ENCODE results near the gene CAMTA1. TPM values are rescaled to one million over a fixed set of nuclear protein-coding genes. Genes with fewer than 3 reads are reported as not detected.
A peak's percentile ranks its signal among the peaks of the same experiment; 100 is the strongest.

CAMTA1 gene
- total RNA-seq, 1 experiment from 2014 or later = 69.5 TPM

DNA sequence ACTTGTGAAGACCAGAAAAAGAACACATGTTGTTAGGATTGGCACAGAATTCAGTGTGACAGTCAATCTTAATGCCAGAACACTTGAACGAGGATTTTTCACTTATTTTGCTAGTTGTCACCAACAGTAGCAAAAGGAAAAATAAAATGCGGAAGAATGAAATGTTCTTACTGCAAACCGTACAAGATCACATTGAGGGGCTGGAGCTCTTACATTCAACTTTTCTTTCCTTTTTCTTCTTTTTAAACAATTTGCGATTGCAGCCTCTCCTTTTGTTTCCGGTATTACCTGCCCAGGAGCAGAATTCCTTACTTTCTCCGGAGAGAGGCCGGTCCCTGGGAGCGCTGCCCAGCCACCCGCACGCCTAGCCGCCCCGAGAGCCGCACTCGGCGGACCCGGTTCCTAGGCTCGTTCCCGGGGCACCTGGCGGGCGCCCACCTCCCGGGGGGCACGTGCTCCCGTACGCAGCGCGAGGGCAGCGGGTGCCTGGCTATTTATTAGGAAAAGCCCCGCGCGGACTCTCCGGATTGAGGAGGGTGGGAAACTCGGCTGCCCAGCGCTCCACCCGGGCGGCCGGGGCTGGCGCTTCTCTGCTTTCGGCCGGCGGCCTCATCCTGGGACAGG lies 1.2 kb upstream of the CAMTA1 start:
- no peaks in the 10 kb centered on the region for H3K9me3 ChIP-seq (ENCODE audit: control insufficient read depth in 1 of 2, insufficient read depth in 1 of 2, low read depth in 1 of 2, low read length in 2 of 2)
- POLR2A ChIA-PET = interaction anchor here (1.0 to 1.3 kb wide), 6 partner anchors 12 to 58 kb away, joined by 3 to 7 read pairs (median 4); no protein-coding TSS in a partner anchor
- DNase-seq (ENCODE audit: low read depth, low spot score) (no peak), ATAC-seq (no peak; the same call in 1 of the 2 replicates)
- intact Hi-C loops (cut with micrococcal nuclease) = loop anchor here (2.0 kb wide), 1 partner anchor 57 kb away; no protein-coding TSS in a partner anchor
- no peak overlapping the region for H2AFZ ChIP-seq (ENCODE audit: low read depth, low read length, poor library complexity, severe bottlenecking)
- H3K36me3 ChIP-seq (ENCODE audit: control insufficient read depth in 1 of 2, insufficient read depth in 2 of 2, low read length in 2 of 2) = no peaks in the 10 kb centered on the region
- H3K79me2 ChIP-seq (ENCODE audit: insufficient read depth, low read length) = peaks cover 32% of the 10 kb centered on the region
- peak overlapping the region; percentile 81 for H3K4me2 ChIP-seq (ENCODE audit: low read length)
- no peaks in the 10 kb centered on the region for H3K27me3 ChIP-seq (ENCODE audit: insufficient read depth, low read length)
- H3K4me3 ChIP-seq (replicated peaks in 1 of 2; ENCODE audit: low read depth in 1 of 2, low read length in 2 of 2) = peak overlapping the region; percentile 65 to 71
- 0 out of 2 replicates have a peak, but pooled peaks cover 4% of the 10 kb centered on the region for H4K20me1 ChIP-seq (ENCODE audit: insufficient read depth)
- TF ChIP-seq SP1 (IDR thresholded peaks at IDR 0.05; ENCODE audit: low read depth) (no peak), CBX3 (IDR thresholded peaks at IDR 0.05; ENCODE audit: low read depth) (peak; percentile 6; the same call in 1 of the 2 replicates), TCF7L2 (IDR thresholded peaks at IDR 0.05; ENCODE audit: borderline replicate concordance, extremely low read depth, insufficient read depth, insufficient read length) (no peak), EZH2phosphoT487 (IDR thresholded peaks at IDR 0.05; ENCODE audit: borderline replicate concordance) (no peak)
- TF ChIP-seq, protein P1, sequence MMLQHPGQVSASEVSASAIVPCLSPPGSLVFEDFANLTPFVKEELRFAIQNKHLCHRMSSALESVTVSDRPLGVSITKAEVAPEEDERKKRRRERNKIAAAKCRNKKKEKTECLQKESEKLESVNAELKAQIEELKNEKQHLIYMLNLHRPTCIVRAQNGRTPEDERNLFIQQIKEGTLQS (IDR thresholded peaks at IDR 0.05) = no peak
- RAD21 ChIA-PET (ENCODE audit: low non-redundant PET in 1 of 2, low total read pairs in 2 of 2, uncharacterized antibody in 2 of 2, unreplicated experiment in 2 of 2) = no interaction called here
- H3K9ac ChIP-seq (ENCODE audit: low read length) = peak overlapping the region; percentile 81
- no peaks in the 10 kb centered on the region for H3K9me2 ChIP-seq (ENCODE audit: insufficient read depth)
- peak overlapping the region; percentile 85 for H3K27ac ChIP-seq (ENCODE audit: low read depth, low read length)
- CTCF ChIA-PET = no interaction called here
- peaks cover 5 to 20% of the 10 kb centered on the region in 2 experiments; a peak in 3 of 4 replicates for H3K4me1 ChIP-seq (ENCODE audit: control insufficient read depth in 1 of 2, insufficient read depth in 2 of 2, low read length in 2 of 2)
- no TSS peak for BruUV-seq (replicated peaks)

DNA sequence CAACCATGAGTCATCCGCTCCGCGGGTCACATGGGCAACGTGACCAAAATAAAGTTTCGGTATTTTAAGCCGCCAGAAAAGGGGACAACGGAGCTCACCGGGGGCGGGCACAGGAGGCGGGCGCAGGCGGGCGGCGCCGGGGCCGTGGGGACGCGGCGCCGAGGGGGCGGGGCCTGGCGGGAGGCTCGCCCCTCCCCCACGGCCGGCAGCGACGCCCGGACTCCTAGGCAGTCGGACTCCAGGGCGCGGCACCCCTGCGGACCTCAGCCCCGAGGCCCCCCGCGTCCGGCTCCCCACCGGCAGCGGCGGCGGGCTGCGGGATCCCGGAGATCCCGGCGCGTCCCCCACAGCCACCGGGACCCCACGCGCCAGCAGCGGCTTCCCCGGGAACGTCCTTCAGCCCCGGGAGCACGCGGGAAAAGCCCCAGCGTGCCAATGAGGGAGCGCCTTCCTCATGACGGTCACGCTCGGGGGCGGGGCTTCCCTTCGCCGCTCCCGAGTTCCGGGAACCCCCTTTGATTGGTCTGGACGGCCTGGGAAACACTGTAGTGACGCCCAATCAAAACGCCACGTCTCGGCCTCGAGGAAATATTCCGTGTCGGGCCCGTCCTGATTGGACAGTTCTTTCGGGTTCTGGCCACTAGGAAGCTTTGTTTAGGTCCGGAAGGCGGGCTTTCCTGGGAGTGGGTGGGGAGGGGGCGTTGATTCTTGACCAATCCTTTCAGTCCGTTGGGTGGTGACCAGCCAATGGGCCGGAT lies 515 bp upstream of the CAMTA1 start:
- intact Hi-C loops (cut with micrococcal nuclease) = no loop called here
- ChIA-PET POLR2A (interaction anchor here (0.6 to 1.3 kb wide), 7 partner anchors 11 to 58 kb away, joined by 3 to 7 read pairs (median 4); no protein-coding TSS in a partner anchor), CTCF (interaction anchor here (1.0 to 1.3 kb wide), 4 partner anchors 59 to 285 kb away, joined by 3 to 5 read pairs (median 4); partner anchors contain the start of gene DNAJC11), RAD21 (ENCODE audit: low non-redundant PET in 1 of 2, low total read pairs in 2 of 2, uncharacterized antibody in 2 of 2, unreplicated experiment in 2 of 2) (interaction anchor here in 1 of 2 experiments (0.6 kb wide), 1 partner anchor 57 kb away, joined by 4 read pairs; no protein-coding TSS in a partner anchor)
- Histone ChIP-seq H3K27me3 (ENCODE audit: insufficient read depth, low read length) (no peaks in the 10 kb centered on the region), H4K20me1 (ENCODE audit: insufficient read depth) (0 out of 2 replicates have a peak, but pooled peaks cover 4% of the 10 kb centered on the region), H3K4me1 (ENCODE audit: control insufficient read depth in 1 of 2, insufficient read depth in 2 of 2, low read length in 2 of 2) (peaks cover 5 to 20% of the 10 kb centered on the region in 2 experiments; a peak in 3 of 4 replicates), H2AFZ (ENCODE audit: low read depth, low read length, poor library complexity, severe bottlenecking) (no peak overlapping the region), H3K9me3 (ENCODE audit: control insufficient read depth in 1 of 2, insufficient read depth in 1 of 2, low read depth in 1 of 2, low read length in 2 of 2) (no peaks in the 10 kb centered on the region), H3K4me2 (ENCODE audit: low read length) (peak overlapping the region; percentile 81), H3K27ac (ENCODE audit: low read depth, low read length) (peak overlapping the region; percentile 85), H3K9me2 (ENCODE audit: insufficient read depth) (no peaks in the 10 kb centered on the region), H3K36me3 (ENCODE audit: control insufficient read depth in 1 of 2, insufficient read depth in 2 of 2, low read length in 2 of 2) (no peaks in the 10 kb centered on the region), H3K9ac (ENCODE audit: low read length) (peak overlapping the region; percentile 81), H3K4me3 (replicated peaks in 1 of 2; ENCODE audit: low read depth in 1 of 2, low read length in 2 of 2) (peak overlapping the region; percentile 65 to 71), H3K79me2 (ENCODE audit: insufficient read depth, low read length) (peaks cover 39% of the 10 kb centered on the region)
- no TSS peak for BruUV-seq (replicated peaks)
- peak; percentile 100 for DNase-seq (ENCODE audit: low read depth, low spot score)
- ATAC-seq = peak; percentile 83
- TF ChIP-seq SIN3A (IDR thresholded peaks at IDR 0.05; ENCODE audit: low read depth) (peak; percentile 84), CEBPB (IDR thresholded peaks at IDR 0.05; ENCODE audit: low read depth) (no peak), ELF1 (IDR thresholded peaks at IDR 0.05; ENCODE audit: borderline replicate concordance, low read depth) (peak; percentile 53; the same call in 1 of the 2 replicates), POLR2AphosphoS5 (IDR thresholded peaks at IDR 0.05; ENCODE audit: low read depth, low read length) (peak; percentile 75), SP1 (IDR thresholded peaks at IDR 0.05; ENCODE audit: low read depth) (peak; percentile 99), POLR2A (IDR thresholded peaks at IDR 0.05; ENCODE audit: borderline replicate concordance, extremely low read depth, insufficient read depth, insufficient read length) (peak; percentile 41), JUND (IDR thresholded peaks at IDR 0.05) (peak; percentile 74), EZH2 (IDR thresholded peaks at IDR 0.05) (no peak), ZFX (IDR thresholded peaks at IDR 0.05) (no peak), YY1 (IDR thresholded peaks at IDR 0.05; ENCODE audit: extremely low read depth, insufficient replicate concordance, low read depth, low read length) (peak; percentile 56), CBX3 (IDR thresholded peaks at IDR 0.05; ENCODE audit: low read depth) (peak; percentile 12; the same call in 1 of the 2 replicates), EGR1 (IDR thresholded peaks at IDR 0.05; ENCODE audit: low read depth) (peak; percentile 91)
- TF ChIP-seq, protein P2, sequence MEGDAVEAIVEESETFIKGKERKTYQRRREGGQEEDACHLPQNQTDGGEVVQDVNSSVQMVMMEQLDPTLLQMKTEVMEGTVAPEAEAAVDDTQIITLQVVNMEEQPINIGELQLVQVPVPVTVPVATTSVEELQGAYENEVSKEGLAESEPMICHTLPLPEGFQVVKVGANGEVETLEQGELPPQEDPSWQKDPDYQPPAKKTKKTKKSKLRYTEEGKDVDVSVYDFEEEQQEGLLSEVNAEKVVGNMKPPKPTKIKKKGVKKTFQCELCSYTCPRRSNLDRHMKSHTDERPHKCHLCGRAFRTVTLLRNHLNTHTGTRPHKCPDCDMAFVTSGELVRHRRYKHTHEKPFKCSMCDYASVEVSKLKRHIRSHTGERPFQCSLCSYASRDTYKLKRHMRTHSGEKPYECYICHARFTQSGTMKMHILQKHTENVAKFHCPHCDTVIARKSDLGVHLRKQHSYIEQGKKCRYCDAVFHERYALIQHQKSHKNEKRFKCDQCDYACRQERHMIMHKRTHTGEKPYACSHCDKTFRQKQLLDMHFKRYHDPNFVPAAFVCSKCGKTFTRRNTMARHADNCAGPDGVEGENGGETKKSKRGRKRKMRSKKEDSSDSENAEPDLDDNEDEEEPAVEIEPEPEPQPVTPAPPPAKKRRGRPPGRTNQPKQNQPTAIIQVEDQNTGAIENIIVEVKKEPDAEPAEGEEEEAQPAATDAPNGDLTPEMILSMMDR (IDR thresholded peaks at IDR 0.05 in 2 of 3, conservative IDR thresholded peaks at IDR 0.05 in 1 of 3; ENCODE audit: borderline replicate concordance in 1 of 3, insufficient read depth in 1 of 3, low read depth in 2 of 3, low read length in 2 of 3) = no peak

All from HCT116 (cell line).